GM18508 (cell line): Measurements from ENCODE around the gene MCU.
"Not testable (repeated sequence)": the region's sequence is repeated elsewhere in the genome, so short reads cannot be mapped to it uniquely, and the experiment has no call there.

ENCODE experiments used
- ATAC-seq: cut with Tn5 transposase; IDR thresholded peaks from one replicate; pipeline ENCODE4 v1.9.1; 2021; ENCODE audit warnings: moderate number of reproducible peaks; ENCODE audit not compliant: insufficient read depth, unreplicated experiment

Gene MCU, protein sequence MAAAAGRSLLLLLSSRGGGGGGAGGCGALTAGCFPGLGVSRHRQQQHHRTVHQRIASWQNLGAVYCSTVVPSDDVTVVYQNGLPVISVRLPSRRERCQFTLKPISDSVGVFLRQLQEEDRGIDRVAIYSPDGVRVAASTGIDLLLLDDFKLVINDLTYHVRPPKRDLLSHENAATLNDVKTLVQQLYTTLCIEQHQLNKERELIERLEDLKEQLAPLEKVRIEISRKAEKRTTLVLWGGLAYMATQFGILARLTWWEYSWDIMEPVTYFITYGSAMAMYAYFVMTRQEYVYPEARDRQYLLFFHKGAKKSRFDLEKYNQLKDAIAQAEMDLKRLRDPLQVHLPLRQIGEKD

DNA sequence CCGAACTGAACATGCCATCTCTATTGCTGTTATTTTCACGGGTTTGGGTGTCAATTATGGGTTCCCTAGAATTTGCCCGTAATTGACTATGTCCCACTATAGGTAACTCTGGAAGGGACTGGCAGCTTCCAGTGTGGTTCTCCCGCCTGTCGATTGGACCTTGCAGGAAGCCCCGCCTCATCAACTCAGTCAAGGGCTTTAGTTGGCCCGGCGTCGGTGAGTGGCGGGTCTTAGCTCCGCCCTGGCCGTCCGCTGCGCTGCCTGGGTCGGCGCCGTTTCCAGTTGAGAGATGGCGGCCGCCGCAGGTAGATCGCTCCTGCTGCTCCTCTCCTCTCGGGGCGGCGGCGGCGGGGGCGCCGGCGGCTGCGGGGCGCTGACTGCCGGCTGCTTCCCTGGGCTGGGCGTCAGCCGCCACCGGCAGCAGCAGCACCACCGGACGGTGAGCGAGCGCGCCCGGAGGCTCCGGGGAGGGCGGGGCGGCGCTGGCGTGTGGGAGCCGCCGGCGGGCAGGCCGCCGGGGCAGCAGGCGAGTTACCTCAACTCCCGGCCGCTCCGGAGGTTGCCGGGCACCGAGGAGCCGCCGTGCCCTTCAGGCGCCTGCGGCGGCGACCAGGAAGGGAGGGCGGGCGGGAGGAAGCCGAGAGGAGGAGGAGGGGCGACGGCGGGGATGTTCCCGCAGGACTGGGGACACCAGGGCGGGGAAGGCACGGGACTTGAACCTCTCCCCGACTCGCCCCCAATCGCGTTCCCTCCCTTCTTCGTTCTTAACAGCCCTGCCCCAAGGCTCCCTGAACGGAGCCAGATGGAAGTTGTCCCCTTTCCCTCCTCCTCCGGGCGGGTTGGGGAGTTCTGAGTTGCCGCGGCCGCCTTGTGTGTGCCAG is at the start of gene MCU:
Gene MCU, plus strand, starts transcription at position 281 of the 881 bp plus-strand sequence. Its CDS starts 9 bp downstream, at position 290.
- ATAC-seq: peak; percentile 62

DNA sequence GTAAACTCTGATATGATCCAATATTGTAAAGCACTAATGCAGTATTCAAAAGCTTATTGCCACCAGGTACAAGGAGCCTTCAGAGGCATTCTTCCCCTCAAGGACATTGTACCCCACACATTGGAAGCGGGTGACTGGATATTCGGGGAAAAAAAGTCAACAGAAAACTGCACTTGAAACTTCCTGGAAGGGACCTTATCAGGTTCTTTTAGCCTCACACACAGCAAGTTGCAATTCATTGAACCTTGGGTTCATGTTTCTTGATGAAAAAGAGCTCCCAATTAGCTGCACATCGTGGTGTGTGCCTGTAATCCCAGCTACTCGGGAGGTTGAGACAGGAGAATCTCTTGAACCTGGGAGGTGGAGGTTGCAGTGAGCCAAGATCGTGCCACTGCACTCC is 49.6 kb upstream of the MCU start:
- no peak for ATAC-seq

DNA sequence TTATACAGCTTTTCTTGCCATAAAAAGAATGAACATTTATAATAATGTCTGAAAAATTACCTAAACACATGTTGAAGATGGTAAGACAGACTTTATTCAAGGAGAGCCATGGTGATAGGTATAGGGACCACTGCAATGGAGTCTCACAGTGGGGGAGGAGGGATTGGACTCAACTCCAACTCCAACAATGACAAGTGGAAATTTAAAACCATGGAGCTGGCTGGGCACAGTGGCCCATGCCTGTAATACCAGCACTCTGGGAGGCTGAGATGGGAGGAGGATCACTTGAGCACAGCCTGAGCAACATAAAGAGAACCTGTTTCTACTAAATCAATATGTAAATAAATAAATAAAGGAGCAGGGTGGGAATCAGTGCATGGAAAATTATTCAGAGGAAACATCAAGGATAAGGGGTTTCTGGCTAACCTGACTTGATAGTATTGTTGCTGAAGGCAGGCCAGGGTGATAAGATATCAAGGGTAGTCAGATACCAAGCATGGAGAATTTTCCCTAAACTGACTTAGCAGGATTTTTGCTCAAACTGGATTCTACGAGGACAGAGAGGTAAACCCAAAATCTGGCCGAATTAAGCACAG is 46.6 kb upstream of the MCU start:
- ATAC-seq: no peak

DNA sequence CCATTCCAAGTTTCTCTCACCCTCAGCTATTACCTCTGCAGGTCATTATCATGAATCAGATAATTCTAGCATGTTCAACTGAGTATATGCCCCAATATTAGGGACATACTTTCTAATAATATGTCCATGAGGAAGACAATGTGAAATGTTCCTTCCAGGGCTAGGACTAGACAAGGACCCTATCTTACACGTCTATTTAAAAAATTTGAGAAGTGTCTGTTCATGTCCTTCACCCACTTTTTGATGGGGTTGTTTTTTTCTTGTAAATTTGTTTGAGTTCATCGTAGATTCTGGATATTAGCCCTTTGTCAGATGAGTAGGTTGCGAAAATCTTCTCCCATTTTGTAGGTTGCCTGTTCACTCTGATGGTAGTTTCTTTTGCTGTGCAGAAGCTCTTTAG is 45.0 kb upstream of the MCU start:
- not testable (repeated sequence) for ATAC-seq

DNA sequence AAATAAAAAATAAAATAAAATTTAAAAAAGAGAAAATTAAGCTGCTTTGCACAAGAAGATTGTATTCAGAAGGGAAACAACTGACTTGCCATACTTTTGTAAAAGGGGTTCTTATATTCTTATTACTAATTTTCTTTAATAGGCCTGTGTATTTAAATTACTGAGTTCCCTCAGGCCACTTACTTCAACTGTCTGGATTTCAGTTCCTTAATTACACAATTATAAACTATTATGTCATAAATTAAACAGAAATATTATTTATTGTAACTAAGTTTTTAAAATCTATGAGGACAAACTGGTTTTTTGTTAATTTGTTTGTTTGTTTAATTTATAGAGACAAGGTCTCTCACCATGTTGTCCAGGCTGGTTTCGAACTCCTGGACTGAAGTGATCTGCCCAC is 43.6 kb upstream of the MCU start:
- no peak for ATAC-seq

DNA sequence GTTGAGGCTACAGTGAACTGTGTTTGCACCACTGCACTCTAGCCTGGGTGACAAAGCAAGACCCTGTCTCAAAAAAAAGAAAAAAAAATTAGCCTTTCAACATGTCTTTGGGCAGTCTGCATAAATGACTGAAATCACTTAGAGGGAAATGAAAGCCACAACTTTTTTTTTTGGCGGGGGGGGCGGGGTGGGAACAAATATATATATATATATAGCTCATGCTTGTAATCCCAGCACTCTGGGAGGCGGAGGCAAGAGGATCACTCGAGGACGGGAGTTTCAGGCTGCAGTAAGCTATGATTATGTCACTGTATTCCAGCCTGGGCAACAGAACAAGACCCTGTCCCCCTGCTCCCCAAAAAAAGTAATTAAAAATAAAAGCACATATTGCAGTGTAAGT is 42.7 kb upstream of the MCU start:
- no peak for ATAC-seq

DNA sequence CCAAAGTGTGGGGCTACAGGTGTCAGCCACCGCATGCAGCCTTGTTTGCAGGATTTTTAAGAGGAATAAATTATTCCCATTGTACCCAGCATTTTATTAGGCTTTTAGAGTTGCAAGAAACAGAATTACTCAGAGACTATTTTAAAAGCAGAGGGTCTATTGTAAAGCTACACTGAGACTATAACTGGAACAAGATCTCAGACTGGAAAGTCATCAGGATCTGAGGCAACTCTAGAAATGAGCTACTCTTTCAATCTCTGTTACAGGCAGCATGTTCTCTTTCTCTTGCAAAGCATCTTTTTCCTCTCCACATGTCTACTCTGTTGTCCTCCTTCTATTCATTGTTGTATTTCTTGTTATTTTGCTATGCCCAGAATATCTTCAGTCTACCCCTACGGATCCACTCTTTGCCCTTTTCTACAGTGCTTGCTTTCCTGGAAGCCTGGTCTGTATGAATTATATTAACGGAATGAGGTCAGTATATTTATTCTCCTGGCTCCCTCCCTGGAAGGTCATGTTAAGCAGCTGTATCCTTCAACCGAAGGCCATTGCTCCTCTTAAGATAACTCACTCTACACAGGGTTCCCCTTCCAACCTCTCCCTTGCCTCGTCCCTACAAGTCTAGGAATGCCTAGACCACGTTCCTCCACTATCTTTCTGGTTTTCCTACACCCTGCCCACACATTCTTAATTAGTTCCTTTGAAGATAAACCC is 38.4 kb upstream of the MCU start:
- ATAC-seq: no peak

DNA sequence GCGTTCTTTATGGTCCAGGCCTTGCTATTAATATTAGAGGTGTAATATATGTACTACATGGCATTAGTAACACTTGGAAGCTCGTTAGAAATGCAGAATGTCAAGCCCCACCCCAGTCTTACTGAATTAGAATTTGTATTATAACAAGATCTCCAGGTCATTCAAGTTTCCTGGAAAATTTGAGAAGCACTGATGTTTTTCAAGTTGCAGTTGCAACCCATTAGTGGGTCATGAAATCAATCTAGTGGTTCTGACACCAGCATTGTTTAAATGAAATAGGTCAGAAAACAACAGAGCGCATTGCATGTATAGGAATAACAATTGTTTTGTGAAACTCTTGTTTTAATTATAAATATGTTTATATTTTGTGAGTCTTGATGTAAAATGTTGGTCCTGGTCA is 37.2 kb upstream of the MCU start:
- no peak for ATAC-seq

DNA sequence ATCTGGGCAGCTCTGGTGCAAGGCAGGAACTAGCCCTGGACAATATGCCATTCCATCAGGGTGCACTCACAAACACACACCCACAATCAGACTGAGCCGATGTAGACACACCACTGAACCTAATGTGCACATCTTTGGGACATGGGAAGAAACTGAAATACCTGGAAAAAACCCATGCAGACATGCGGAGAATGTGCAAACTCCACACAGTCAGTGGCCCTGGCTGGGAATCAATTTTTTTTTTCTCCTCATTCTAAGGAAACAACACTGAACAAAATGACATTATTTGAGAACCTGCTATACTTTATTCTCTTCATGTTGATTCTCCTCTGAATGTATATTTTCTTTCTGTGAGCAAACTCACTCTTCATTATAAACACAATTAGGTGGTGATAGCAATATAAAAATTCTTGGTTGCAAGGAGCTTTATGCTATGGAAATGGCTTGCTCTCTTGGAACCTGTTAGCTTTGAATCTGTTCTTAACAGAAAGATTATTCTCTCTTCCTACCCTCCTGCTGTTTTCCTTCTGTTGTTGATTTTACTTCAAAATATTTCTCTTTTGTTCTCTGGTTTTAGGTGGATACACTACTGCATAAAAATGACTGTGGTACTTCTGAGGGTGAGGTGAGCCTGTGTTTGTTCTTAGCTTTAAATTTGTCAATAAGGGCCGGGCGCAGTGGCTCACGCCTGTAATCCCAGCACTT is 33.1 kb upstream of the MCU start:
- no peak for ATAC-seq

DNA sequence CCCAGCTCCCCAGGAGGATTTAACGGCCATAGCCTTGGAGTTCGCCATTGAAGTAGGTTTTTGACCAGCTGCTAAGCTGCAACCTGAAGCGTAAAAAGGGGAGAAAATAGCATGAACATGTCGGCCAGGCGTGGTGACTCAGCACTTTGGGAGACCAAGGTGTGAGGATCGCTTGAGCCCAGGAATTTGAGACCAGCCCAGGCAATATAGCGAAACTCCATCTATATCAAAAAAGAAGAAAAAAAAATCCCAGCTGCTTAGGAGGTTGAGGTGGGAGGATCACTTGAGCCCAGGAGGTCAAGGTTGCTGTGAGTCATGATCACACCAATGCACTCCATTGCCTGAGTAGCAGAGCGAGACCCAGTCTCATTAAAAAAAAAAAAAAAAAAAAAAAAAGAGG is 32.2 kb upstream of the MCU start:
- ATAC-seq: no peak

DNA sequence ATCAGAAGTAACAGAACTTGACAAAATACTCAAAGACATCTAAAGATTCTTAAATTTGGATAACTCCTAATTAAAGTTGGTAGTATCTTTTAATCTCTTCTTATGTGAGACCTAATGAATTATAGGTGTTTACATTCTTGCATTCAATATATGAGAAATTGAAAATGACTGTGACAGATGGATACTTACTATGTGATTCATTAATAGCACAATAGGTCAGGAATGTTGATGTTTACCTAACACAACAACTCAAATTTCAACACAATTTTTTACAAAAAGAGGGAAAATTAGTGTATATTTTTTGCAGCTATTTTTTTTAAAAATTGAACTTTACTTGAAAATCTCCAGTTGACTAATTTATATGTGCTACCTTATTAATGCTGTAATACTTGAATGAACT is 31.7 kb upstream of the MCU start:
- no peak for ATAC-seq

DNA sequence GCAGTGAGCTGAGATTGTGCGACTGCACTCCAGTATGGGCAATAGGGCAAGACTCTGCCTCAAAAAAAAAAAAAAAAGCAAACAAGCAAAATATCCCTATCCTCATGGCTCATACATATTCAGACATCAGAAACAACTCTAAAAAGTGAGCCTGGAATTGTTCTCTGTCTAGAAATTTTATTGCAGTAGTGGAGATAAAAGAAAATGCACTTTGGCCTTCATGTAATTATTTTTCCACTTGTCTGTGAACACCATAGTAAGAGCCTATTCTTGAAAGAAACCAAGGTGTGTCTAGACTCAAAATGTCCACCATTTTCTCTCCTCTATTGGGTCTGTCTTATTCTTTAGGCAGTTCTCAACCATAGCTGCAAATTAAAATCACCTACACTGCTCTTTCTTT is 30.5 kb upstream of the MCU start:
- no peak for ATAC-seq

DNA sequence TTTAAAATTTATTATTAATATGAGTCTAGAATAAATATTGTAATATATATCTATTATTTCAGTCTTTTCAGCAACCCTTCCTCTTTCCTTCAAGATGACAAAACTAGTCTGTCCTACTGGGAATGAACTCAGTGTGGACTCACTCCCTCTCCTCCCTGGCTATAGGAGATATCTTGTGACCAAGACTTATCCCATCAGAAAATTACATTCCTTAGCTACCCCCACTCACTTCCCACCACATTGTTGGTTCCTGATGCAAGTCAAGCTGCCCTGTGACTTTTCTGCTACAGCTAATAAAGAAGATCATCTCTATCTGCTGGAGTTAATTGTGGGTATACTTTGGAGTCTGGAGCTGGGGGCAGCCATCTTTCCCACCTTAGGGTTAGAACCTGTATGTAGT is 28.0 kb upstream of the MCU start:
- ATAC-seq: no peak

DNA sequence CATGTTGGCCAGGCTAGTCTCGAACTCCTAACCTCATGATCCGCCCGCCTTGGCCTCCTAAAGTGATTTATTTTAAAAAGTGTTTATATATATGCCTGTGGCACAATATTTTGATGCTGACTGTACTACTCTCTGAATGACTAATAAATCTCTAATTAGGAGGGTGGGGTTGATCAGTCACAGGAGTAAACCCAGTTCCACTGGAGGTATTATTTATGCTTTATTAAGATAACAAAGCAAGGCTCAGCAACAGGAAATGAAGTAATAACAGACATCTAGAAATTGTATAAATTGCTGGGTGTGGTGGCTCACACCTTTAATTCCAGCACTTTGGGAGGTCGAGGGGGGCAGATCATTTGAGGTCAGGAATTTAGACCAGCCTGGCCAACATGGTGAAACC is 26.0 kb upstream of the MCU start:
- ATAC-seq: no peak

DNA sequence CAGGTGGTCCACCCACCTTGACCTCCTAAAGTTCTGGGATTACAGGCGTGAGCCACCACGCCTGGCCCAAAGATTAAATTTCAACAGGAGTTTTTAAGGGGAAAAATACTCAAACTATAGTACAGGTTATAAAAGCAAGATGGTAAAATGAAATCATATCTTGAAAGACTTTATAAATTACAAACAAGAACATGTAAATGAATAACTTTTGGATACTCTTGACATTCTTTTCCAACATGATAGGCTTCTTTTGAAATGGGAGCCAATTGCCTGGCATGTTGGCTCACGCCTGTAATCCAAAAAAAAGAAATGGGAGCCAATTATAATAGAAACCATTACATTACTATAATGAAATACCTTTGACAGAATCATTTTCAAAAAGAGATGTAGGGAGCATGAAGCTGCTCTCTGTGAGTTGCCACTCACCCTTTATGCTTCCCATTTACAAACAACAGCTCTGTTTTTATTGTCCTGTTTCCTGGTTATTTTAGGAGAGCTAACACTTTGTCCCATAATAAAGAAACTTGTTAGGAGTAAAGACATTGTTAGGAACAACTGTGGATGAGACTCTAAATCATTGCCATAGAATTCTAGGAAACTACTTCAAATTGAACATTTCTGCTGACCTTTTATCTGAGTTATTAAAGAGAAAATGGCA is 24.6 kb upstream of the MCU start:
- no peak for ATAC-seq

DNA sequence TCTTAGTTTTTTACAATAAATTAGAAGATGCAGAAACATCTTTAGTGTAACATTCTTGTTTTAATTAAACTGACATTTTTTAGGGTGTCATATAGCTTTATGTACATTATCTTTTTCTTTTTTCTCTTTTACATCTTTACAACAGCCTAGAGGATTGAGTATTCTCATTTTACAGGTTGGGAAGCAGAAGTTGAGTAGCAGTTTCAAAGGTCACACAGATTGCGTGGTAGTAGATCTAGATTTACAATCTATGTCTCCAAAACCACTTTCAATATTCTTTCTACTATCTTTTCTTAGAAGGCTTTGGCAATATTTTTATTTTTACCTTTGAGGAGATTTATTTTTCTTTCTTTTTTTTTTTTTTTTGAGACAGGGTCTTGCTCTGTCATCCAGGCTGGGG is 18.7 kb upstream of the MCU start:
- ATAC-seq: no peak

DNA sequence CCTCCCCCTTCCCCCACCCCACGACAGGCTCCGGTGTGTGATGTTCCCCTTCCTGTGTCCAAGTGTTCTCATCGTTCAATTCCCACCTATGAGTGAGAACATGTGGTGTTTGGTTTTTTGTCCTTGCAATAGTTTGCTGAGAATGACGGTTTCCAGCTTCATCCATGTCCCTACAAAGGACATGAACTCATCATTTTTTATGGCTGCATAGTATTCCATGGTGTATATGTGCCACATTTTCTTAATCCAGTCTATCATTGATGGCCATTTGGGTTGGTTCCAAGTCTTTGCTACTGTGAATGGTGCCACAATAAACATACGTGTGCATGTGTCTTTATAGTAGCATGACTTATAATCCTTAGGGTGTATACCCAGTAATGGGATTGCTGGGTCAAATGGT is 17.8 kb upstream of the MCU start:
- not testable (repeated sequence) for ATAC-seq

DNA sequence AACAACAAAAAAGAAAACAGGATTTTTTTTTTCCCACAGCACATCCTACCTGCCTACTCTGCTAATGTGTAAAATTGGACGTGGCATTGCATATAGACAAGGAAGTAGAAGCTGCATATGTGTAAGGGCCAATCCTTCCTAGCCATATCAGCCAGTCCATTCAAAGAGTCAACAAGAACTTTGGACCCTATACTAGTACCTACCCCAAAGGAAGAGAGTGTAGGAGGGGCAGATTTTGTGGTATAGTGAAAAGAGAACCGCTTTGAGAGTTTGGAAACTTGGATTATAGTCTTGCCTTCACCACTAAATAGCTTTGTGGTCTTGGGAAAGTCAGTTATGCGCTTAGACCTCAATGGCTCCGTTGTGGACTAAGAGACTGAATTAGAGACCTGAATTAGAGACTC is 12.1 kb upstream of the MCU start:
- ATAC-seq: no peak

DNA sequence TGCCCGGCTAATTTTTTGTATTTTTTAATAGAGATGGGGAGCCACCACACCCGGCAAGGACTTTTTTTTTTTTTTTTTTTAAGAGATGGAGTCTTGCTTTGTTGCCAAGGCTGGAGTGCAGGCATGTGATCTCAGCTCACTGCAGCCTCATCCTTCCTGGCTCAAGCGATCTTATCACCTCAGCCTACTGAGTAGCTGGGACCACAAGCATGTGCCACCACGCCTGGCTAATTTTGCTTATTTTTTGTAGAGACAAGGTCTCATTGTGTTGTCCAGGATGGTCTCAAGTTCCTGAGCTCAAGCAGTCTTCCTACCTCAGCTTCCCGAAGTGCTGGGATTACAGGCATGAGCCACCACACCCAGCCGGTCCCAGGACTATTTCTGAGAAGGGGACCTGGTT is 9.3 kb upstream of the MCU start:
- no peak for ATAC-seq
